Caco-2 (cell line): ENCODE data around the gene ENDOG. TPM values are rescaled to one million over a fixed set of nuclear protein-coding genes. Genes with fewer than 3 reads are reported as not detected.
A peak's percentile ranks its signal among the peaks of the same experiment; 100 is the strongest.

Experiments used
- Bru-seq: library from RNA; stranded (reverse); fragments of 400-500 nt; gene quantifications from one replicate; lab custom pipeline; 2021; lab: Mats Ljungman, UMichigan
- BruChase-seq, 2 experiments: library from RNA; stranded (reverse); fragments of 400-500 nt; gene quantifications; one replicate each; lab custom pipeline; 2021; lab: Mats Ljungman, UMichigan
- BruUV-seq: library from RNA; stranded (reverse); fragments of 400-500 nt; replicated peaks from 2 replicates; lab custom pipeline; 2021; lab: Mats Ljungman, UMichigan
- CTCF ChIA-PET: fragments of 300-600 bp; sonication (Branson Sonifier 250); formaldehyde crosslinking; loops from one replicate; lab custom pipeline; 2022; ENCODE audit warnings: antibody characterized with exemption; lab: Charles Lee
- POLR2A ChIA-PET: fragments of 300-600 bp; sonication (Branson Sonifier 250); formaldehyde crosslinking; loops from one replicate; lab custom pipeline; 2022; ENCODE audit warnings: antibody characterized with exemption; lab: Charles Lee
- DNase-seq, 2 experiments: peaks; one replicate each; pipeline versions ENCODE4 v3.0.0 to v3.0.0-alpha.2; 2020 to 2022
- H3K27me3 ChIP-seq: replicated peaks from 2 replicates; pipeline ENCODE4 v1.6.0; 2011; ENCODE audit warnings: low read length; ENCODE audit not compliant: control insufficient read depth, insufficient read depth
- H3K36me3 ChIP-seq: 2 replicates; pipeline ENCODE4 v1.5.1; 2011; ENCODE audit warnings: low read length; ENCODE audit not compliant: control insufficient read depth, insufficient read depth
- H3K4me1 ChIP-seq: fragments of 250-450 bp; sonication (Bioruptor Pico); 2 replicates; pipeline ENCODE4 v1.5.1; 2020; ENCODE audit warnings: mild to moderate bottlenecking
- H3K4me3 ChIP-seq: 2 replicates; pipeline ENCODE4 v1.5.1; 2011; ENCODE audit warnings: low read depth, mild to moderate bottlenecking, control low read depth, low read length
- H3K9me3 ChIP-seq: fragments of 250-450 bp; sonication (Bioruptor Pico); 2 replicates; pipeline ENCODE4 v1.5.1; 2020; ENCODE audit warnings: mild to moderate bottlenecking, moderate library complexity
- H3K27ac Mint-ChIP-seq: one replicate; pipeline ENCODE4 v1.8.0; 2022; ENCODE audit warnings: mixed read lengths; ENCODE audit not compliant: unreplicated experiment
- H3K27me3 Mint-ChIP-seq: one replicate; pipeline ENCODE4 v1.8.0; 2022; ENCODE audit warnings: mixed read lengths; ENCODE audit not compliant: insufficient read depth, unreplicated experiment
- H3K36me3 Mint-ChIP-seq: one replicate; pipeline ENCODE4 v1.8.0; 2022; ENCODE audit warnings: mild to moderate bottlenecking, mixed read lengths; ENCODE audit not compliant: insufficient read depth, unreplicated experiment
- H3K4me1 Mint-ChIP-seq: one replicate; pipeline ENCODE4 v1.8.0; 2022; ENCODE audit warnings: low read depth, mixed read lengths; ENCODE audit not compliant: unreplicated experiment
- H3K4me3 Mint-ChIP-seq: one replicate; pipeline ENCODE4 v1.8.0; 2022; ENCODE audit warnings: mild to moderate bottlenecking, moderate library complexity, mixed read lengths; ENCODE audit not compliant: unreplicated experiment
- H3K9me3 Mint-ChIP-seq: one replicate; pipeline ENCODE4 v1.8.0; 2022; ENCODE audit warnings: mixed read lengths; ENCODE audit not compliant: unreplicated experiment
- CTCF ChIP-seq, 2 experiments: fragments of 200-600 bp in 1 of 2; IDR thresholded peaks; 1 replicate in 1 of 2; 2 replicates in 1 of 2; pipeline versions ENCODE4 v1.5.1 to v1.8.0; 2011 to 2022; ENCODE audit warnings: antibody characterized with exemption in 1 of 2, control low read depth in 1 of 2, inconsistent platforms in 1 of 2, low read depth in 1 of 2, low read length in 1 of 2, mild to moderate bottlenecking in 1 of 2, moderate library complexity in 1 of 2; ENCODE audit not compliant: insufficient read depth in 1 of 2, severe bottlenecking in 1 of 2, unreplicated experiment in 1 of 2
- intact Hi-C: fragments of 100-400 bp; cut with micrococcal nuclease; formaldehyde crosslinking; loops from one replicate; pipeline ENCODE4 v1.10.0; 2022; ENCODE audit not compliant: unreplicated experiment
- long read RNA-seq: library from polyadenylated mRNA; stranded (forward); transcript quantifications from one replicate; pipeline ENCODE4 v2.0.0, GENCODE V29; 2022
- total RNA-seq: library from RNA; stranded (reverse); gene quantifications from 2 replicates; pipeline ENCODE4 v1.2.3, GENCODE V29; 2022

ENDOG gene
- total RNA-seq (25.9 and 30.0 TPM in 2 replicates), Bru-seq, nascent RNA (percentile 54 among the genes with signal in this experiment), BruChase-seq, experiment 1, labeled RNA remaining after a 2-hour chase (percentile 54 among the genes with signal in this experiment), BruChase-seq, experiment 2, labeled RNA remaining after a 6-hour chase (percentile 67 among the genes with signal in this experiment)
- long read RNA-seq, transcript ENDOG-201 (3 exons, 1,172 nt): major isoform, 55 of 67 reads
- long read RNA-seq, partial matches to known transcripts: 6 of 67 reads
- long read RNA-seq, other reads (novel, unspliced or antisense): 6 of 67 reads

DNA sequence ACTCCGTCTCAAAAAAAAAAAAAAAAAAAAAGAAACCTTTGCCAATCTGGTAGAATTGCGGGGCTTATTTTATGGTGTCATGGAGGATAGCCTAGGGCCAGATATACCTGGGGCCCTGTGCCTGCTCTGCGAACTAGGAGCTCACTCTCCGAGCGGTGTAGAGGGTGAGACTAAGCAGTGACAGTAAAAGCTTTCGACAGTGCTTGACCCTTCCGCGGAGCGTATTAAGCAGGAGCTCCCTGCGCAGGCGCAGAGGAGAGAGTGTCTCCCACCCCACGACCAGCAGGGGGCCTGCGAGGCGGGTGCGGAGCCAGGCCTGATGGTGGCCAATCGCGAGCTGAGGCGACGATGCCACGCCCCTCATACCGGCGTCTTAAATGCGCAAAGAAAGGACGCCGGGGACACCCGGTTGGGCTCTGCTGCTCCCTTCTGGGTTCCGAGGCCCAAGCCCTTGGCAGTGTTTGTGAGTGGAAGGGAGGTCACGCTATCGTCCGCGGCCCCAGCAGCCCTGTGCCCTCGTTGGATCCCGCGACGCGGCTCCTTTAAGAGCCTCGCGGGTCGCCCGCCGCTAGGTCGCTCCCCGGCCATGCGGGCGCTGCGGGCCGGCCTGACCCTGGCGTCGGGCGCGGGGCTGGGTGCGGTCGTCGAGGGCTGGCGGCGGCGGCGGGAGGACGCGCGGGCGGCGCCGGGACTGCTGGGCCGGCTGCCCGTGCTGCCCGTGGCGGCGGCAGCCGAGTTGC, at the start of gene ENDOG:
TSS of gene ENDOG (plus strand) at position 402 of the 740 bp plus-strand sequence. CDS start at position 587, 185 bp downstream.
- Mint-ChIP-seq H3K27ac (peak within 1 kb of the TSS; percentile 29), H3K4me1 (peaks cover 15% of the 10 kb centered on the region), H3K9me3 (no peaks in the 10 kb centered on the region), H3K36me3 (peaks cover 61% of the 10 kb centered on the region), H3K4me3 (peak within 1 kb of the TSS; percentile 77), H3K27me3 (no peaks in the 10 kb centered on the region)
- BruUV-seq: no TSS peak
- Histone ChIP-seq H3K36me3 (peaks cover 1% of the 10 kb centered on the region; the same call in 1 of the 2 replicates), H3K4me3 (peak within 1 kb of the TSS; percentile 95), H3K27me3 (no peaks in the 10 kb centered on the region), H3K4me1 (no peaks in the 10 kb centered on the region; the same call in none of the 2 replicates), H3K9me3 (no peaks in the 10 kb centered on the region)
- peak; percentile 97 to 99 for DNase-seq
- POLR2A ChIA-PET: interaction anchor here (0.6 to 2.8 kb wide), 10 partner anchors 12 to 486 kb away, joined by 3 to 43 read pairs (median 6); partner anchors contain the start of genes SPOUT1, SPTAN1, URM1 and ZDHHC12
- intact Hi-C loops: loop anchor here (2.0 to 5.0 kb wide), 4 partner anchors 47 to 93 kb away; partner anchors contain the start of genes KYAT1, LRRC8A, ZDHHC12 and ZER1
- CTCF ChIA-PET: interaction anchor here (0.5 to 2.2 kb wide), 29 partner anchors 10 to 808 kb away, joined by 3 to 42 read pairs (median 4); partner anchors contain the start of genes DOLPP1, KYAT1, LRRC8A and NTMT1
- TF ChIP-seq CTCF (IDR thresholded peaks at IDR 0.05; ENCODE audit: insufficient read depth in 1 of 2, low read depth in 1 of 2, low read length in 1 of 2, severe bottlenecking in 1 of 2, unreplicated experiment in 1 of 2): peak; percentile 94 to 95

DNA sequence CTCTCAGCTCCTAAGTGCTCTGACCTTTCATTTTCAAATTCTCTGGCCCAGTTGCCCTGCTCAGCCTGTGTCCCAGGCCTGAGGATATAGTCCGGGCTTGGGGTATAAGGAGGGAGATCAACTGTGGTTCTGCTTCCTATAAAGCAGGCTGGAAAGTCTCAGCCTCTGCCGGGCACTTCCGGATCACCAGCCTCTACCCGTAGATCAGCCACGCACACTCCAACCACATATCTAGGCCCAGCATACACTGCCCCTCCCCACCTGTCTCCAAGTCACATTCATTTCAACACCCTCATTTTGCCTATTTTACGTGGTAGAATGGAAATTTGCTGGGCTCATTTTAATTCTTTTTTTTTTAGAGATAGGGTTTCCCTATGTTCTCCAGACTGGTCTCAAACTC, 49.7 kb upstream of the ENDOG start:
- Histone ChIP-seq H3K36me3 (no peaks in the 10 kb centered on the region; the same call in 1 of the 2 replicates), H3K9me3 (no peaks in the 10 kb centered on the region), H3K4me1 (peaks cover 5% of the 10 kb centered on the region; the same call in 1 of the 2 replicates), H3K4me3 (no peak overlapping the region), H3K27me3 (no peaks in the 10 kb centered on the region)
- Mint-ChIP-seq H3K27me3 (no peaks in the 10 kb centered on the region), H3K9me3 (no peaks in the 10 kb centered on the region), H3K27ac (no peak overlapping the region), H3K36me3 (peaks cover 21% of the 10 kb centered on the region), H3K4me3 (no peak overlapping the region), H3K4me1 (peaks cover 19% of the 10 kb centered on the region)
- intact Hi-C loops: no loop called here
- no peak for TF ChIP-seq CTCF (IDR thresholded peaks at IDR 0.05; ENCODE audit: insufficient read depth in 1 of 2, low read depth in 1 of 2, low read length in 1 of 2, severe bottlenecking in 1 of 2, unreplicated experiment in 1 of 2)
- DNase-seq: no peak
- BruUV-seq: no TSS peak
- POLR2A ChIA-PET: no interaction called here
- CTCF ChIA-PET: no interaction called here
